T-helper 2 cell (primary cell): ENCODE results near the gene MAN2A1.
"Not testable (repeated sequence)": the region's sequence is repeated elsewhere in the genome, so short reads cannot be mapped to it uniquely, and the experiment has no call there.

Experiments
- DNase-seq, 5 experiments: peaks; one replicate each; pipeline versions ENCODE4 v3.0.0 to v3.0.0-alpha.2; 2012 to 2022

Gene MAN2A1

GRCh38 chr5:109876941-109877669 lies 187.4 kb downstream of the MAN2A1 start:
- DNase-seq: no peak

GRCh38 chr5:109877670-109878045 lies 187.9 kb downstream of the MAN2A1 start:
- DNase-seq: no peak

- no peak for DNase-seq
Measured at GRCh38 chr5:109878887-109879286, 189.2 kb downstream of the MAN2A1 start.

GRCh38 chr5:109880907-109881685 lies 191.4 kb downstream of the MAN2A1 start:
- no peak for DNase-seq

- DNase-seq: no peak
Measured at GRCh38 chr5:109882546-109882945, 192.8 kb downstream of the MAN2A1 start.

- no peak for DNase-seq
Measured at GRCh38 chr5:109884676-109885075, 194.9 kb downstream of the MAN2A1 start.

- no peak for DNase-seq
Measured at GRCh38 chr5:109885205-109885604, 195.5 kb downstream of the MAN2A1 start.

DNA sequence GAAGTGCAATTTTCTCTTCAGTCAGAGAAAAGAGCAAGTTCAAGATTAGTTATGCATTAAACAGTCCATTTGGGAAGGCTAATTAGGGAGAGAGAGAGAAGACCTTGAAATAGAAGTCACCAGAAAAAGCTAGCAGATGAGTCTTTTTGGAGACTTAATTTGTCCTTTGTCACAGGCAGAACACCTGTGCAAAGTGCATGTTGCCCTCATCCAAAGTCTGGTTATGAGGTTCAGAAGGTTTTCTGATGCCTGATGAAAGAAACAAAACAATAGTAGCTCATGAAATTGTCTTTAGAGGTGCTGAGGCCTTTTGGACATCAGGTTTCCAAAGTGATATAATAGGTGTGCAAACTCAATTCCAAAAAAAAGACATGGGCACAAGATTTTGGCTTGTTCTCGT lies 199.3 kb downstream of the MAN2A1 start:
- DNase-seq: no peak

DNA sequence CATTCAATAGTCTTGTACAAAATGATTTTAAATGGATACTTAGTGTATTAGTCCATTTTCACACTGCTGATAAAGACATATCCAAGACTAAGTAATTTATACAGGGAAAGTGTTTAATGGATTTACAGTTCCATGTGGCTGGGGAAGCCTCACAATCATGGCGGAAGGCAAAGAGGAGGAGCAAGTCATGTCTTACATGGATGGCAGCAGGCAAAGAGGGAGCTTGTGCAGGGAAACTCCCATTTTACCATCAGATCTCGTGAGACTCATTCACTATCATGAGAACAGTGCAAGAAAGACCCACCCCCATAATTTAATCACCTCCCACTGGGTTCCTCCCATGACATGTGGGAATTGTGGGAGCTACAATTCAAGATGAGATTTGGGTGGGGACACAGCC lies 203.5 kb downstream of the MAN2A1 start:
- DNase-seq: not testable (repeated sequence)

- DNase-seq: no peak
Measured at GRCh38 chr5:109898269-109899162, 208.8 kb downstream of the MAN2A1 start.

GRCh38 chr5:109899163-109899535 lies 209.4 kb downstream of the MAN2A1 start:
- DNase-seq: no peak

DNA sequence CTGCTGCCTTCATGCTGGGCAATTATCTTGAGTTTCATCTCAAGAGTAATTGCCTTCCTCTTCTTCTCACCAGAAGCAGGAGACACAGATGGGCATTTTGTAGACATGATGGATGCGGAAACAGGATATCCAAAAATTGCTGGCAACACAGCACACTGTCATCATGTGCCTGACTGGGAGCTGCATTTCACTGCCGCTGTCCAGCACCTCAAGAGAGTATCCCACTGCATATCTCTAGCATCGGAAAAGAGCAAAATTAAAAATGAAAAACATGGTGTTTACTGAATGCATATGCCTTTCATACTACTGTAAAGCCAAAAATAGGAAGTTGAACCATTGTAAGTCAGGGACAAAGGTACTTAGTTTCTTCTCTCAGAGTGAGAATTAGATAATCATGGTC lies 210.7 kb downstream of the MAN2A1 start:
- DNase-seq: no peak

GRCh38 chr5:109900911-109901627 lies 211.3 kb downstream of the MAN2A1 start:
- no peak for DNase-seq

GRCh38 chr5:109901628-109901981 lies 211.9 kb downstream of the MAN2A1 start:
- no peak for DNase-seq

DNA sequence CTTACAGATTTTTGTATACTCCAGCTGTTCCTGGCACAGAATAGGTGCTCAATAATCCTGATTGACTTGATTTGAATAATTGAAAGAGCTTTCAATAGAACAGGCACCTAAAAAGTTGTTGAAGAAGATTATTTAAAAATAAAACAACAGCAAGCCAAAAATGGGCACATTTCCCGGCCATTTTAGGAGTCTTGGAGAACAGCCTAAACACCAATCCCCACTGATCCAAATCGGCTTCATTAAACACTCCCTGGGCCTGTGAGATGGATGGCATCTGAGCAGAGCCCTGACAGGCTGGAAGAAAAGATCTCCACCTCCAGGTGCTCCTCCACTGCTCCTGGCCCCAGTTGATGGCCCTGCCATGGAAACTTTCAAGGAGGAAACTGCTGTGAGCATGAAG lies 213.3 kb downstream of the MAN2A1 start:
- no peak for DNase-seq

DNA sequence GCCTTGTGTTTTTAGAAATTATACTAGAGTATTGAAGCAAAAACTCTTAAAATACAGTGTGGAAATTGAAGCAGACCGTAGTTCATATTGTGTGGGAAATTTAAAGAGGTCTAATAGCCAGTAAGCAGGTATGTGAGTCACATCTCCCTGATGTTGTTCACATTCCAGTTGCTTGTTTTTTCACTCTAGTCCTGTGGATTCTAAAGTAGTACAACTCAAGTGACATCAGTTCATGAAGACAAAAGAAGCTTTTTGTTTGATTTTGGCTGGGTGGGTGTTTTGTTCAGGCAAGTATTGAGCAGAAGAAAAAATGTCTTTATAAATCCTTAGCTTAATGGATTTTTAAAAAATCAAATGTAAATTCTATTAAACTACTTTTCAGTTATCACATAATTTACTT lies 216.2 kb downstream of the MAN2A1 start:
- DNase-seq: no peak

- DNase-seq: no peak
Measured at GRCh38 chr5:109907189-109907588, 217.5 kb downstream of the MAN2A1 start.

- no peak for DNase-seq
Measured at GRCh38 chr5:109907731-109908130, 218.0 kb downstream of the MAN2A1 start.

DNA sequence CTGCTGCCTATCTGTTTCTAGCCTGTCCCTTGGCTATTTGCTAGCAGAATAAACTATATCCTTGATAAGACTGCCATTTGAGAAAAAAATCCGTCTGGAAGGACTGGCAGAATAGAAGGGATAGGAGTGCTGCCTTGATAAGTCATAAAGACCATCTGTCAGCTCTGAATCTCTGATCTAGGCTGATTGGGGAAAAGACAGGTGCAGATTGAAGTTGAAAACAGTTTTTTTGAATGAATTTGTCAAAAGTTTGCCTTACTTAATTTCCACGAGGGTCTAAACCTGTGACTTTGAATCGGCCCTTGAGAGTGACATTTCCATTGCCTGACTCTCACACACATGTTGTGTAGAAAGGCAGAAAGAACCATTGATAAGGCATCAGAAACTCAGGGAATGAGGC lies 218.6 kb downstream of the MAN2A1 start:
- no peak for DNase-seq

GRCh38 chr5:109910874-109911273 lies 221.1 kb downstream of the MAN2A1 start:
- DNase-seq: no peak

GRCh38 chr5:109911731-109912130 lies 222.0 kb downstream of the MAN2A1 start:
- DNase-seq: no peak

GRCh38 chr5:109914906-109915305 lies 225.2 kb downstream of the MAN2A1 start:
- DNase-seq: no peak
